Posterior cingulate gyrus (tissue), 11 donors: ENCODE data around the gene BDKRB2.

ENCODE experiments used
- DNase-seq, 10 donors: peaks; one replicate each; pipeline versions ENCODE4 v3.0.0 to v3.0.0-alpha.2; 2020 to 2021; ENCODE audit warnings: mixed read lengths in 3 of 10
- intact Hi-C: fragments of 100-400 bp; cut with DNase I; formaldehyde crosslinking; loops from one replicate; pipeline ENCODE4 v1.15.1; 2023

The BDKRB2 gene

DNA sequence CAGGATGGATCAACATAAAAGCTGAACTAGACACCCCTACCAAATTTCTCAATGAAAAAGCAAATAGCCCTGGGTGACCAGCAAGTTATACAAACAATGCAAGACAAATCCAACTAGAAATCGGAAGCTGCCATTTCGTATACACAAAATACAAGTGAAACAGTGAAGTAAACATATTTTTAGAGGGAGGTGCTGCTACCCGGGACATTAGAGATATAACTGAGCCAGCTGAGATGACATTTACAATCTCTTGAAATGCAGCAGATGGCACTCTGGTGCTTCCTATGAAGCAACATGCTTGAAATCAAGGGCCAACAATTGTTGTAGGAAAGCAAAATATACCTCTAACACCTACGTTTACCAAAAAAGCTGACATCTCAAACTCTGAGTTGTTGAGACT lies 76.8 kb downstream of the BDKRB2 start:
- DNase-seq = no peak

DNA sequence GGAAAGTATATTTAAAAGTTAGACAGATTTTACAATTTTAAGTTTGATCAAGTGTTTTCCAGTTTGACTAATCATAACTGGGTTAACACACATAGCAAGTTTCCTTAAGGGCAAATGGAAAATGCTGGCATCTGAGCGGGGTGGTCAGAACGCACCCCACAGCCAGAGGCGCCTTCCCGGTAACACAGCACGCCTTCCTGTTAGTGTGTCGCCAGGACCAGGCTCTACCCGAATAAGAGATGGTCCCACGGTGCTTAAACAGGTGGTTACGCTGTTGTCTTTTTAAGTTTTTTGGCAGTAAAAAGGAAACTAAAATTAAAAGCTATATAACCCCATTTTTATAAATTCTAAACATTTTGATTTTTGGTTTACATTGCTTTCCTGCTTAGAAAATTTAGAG lies 79.4 kb downstream of the BDKRB2 start:
- DNase-seq = no peak
- intact Hi-C loops = loop anchor here (5.0 kb wide), 1 partner anchor 138 kb away; no protein-coding TSS in a partner anchor

More for the DNA sequence above, 76.8 kb downstream of the BDKRB2 start:
- intact Hi-C loops = loop anchor here (5.0 kb wide), 1 partner anchor 141 kb away; no protein-coding TSS in a partner anchor

DNA sequence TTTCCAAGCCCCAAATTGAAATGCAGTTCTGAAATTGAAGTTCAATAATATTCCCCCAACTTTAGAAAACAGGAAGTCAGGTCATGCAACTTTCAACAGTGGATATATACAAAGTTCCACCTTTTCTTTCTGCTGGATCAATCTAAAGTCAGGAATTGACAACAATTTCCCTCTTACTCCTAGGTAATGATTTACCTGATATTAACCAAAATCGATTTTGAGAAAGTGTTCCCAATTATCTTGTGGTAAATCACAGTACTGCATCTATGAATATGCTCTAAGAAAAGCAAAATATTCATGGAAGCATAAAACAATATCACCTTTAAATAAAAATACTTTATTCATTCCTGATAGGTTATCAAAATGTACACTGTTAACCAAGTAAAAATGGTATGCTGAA lies 79.8 kb downstream of the BDKRB2 start:
- intact Hi-C loops = loop anchor here (5.0 kb wide), 1 partner anchor 138 kb away; no protein-coding TSS in a partner anchor
- no peak for DNase-seq

DNA sequence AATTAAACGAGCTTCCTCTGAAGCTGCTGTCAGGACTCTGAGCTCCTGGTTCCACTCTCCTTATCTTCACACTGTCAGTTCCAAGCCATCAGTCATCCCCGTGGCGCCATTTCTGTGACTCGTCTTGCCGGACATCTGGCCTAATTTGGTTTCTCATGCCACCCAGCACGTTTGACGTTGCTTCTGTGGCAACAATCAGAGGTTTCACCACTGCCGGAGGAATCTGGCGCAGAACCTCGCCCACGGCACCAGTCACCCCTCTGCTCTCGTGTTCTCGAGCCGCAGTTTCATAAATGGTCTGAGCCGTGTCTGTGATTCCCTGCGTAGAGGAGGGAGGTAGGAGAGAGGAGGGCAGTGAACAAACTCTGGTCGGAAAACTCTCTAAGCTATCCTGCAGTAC lies 81.0 kb downstream of the BDKRB2 start:
- DNase-seq = no peak

DNA sequence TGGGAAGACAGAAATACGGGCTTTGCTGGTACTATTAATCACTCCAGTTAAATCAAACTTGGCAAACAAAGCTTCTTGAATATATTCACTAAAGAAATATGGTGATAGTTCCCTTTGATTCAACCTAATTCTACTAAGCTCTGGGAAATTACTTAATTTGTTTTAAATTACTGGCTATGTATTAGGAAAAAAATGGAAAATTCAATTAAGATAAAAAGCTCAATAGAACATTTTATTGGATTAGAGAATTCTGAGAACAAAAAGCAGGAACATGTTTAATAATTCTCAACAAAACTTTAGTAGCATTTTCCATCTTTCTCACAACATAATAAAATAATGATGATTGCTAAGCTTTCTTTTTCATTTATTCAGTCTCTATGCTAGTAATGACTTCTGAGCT lies 81.6 kb downstream of the BDKRB2 start:
- intact Hi-C loops = no loop called here
- no peak for DNase-seq

More for the DNA sequence above, 81.0 kb downstream of the BDKRB2 start:
- intact Hi-C loops = no loop called here

DNA sequence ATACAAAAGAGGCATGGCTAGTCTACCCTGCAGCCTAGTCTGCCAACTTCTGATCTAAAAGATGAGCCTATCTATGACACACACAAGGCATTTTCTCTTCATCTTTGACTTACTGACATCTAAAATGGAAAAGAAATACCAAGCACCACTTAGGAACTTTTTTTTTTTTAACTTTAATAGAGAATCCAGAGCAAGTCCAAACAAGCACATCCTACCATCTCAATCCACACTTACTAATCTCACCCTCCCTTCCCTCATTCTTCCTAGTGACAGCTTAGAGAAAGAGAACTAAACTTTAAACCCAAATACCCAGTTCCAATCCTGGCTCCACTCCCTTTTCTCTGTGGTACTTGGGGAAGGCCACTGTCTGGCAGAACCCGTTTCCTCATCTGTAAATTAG lies 83.2 kb downstream of the BDKRB2 start:
- intact Hi-C loops = no loop called here
- DNase-seq = no peak
